ENCODE measurements around the gene MARCHF5.

Gene MARCHF5

GRCh38 chr10:92263396-92263795, 27.6 kb upstream of the MARCHF5 start:
- TF ChIP-seq CTCF (IDR thresholded peaks at IDR 0.05; ENCODE audit: low read depth, low read length, missing control alignments): no peak
- in situ Hi-C loops (cut with HindIII; ENCODE audit: low sequenced_read_pairs): no loop called here

GRCh38 chr10:92264249-92264648, 26.7 kb upstream of the MARCHF5 start:
- TF ChIP-seq CTCF (IDR thresholded peaks at IDR 0.05; ENCODE audit: low read depth, low read length, missing control alignments): no peak
- in situ Hi-C loops (cut with HindIII; ENCODE audit: low sequenced_read_pairs): no loop called here
- DNase-seq (ENCODE audit: low read depth): no peak
- no peak overlapping the region for H3K4me3 ChIP-seq (ENCODE audit: low read depth, low read length)

More at GRCh38 chr10:92263396-92263795, 27.6 kb upstream of the MARCHF5 start:
- no peak overlapping the region for H3K4me3 ChIP-seq (ENCODE audit: low read depth, low read length)
- no peak for DNase-seq (ENCODE audit: low read depth)

- in situ Hi-C loops (cut with HindIII; ENCODE audit: low sequenced_read_pairs): no loop called here
- DNase-seq (ENCODE audit: low read depth): no peak
- H3K4me3 ChIP-seq (ENCODE audit: low read depth, low read length): no peak overlapping the region
- TF ChIP-seq CTCF (IDR thresholded peaks at IDR 0.05; ENCODE audit: low read depth, low read length, missing control alignments): no peak
These were observed 25.2 kb upstream of the MARCHF5 start for GRCh38 chr10:92265687-92266258.

- no peak for TF ChIP-seq CTCF (IDR thresholded peaks at IDR 0.05; ENCODE audit: low read depth, low read length, missing control alignments)
- in situ Hi-C loops (cut with HindIII; ENCODE audit: low sequenced_read_pairs): no loop called here
- DNase-seq (ENCODE audit: low read depth): no peak
- no peak overlapping the region for H3K4me3 ChIP-seq (ENCODE audit: low read depth, low read length)
These were observed 23.6 kb upstream of the MARCHF5 start for GRCh38 chr10:92267343-92267742.

- TF ChIP-seq CTCF (IDR thresholded peaks at IDR 0.05; ENCODE audit: low read depth, low read length, missing control alignments): no peak
- no peak overlapping the region for H3K4me3 ChIP-seq (ENCODE audit: low read depth, low read length)
- no peak for DNase-seq (ENCODE audit: low read depth)
- in situ Hi-C loops (cut with HindIII; ENCODE audit: low sequenced_read_pairs): no loop called here
These were observed 22.2 kb upstream of the MARCHF5 start for GRCh38 chr10:92268748-92269147.

GRCh38 chr10:92274071-92274470, 16.9 kb upstream of the MARCHF5 start:
- no peak for TF ChIP-seq CTCF (IDR thresholded peaks at IDR 0.05; ENCODE audit: low read depth, low read length, missing control alignments)
- in situ Hi-C loops (cut with HindIII; ENCODE audit: low sequenced_read_pairs): no loop called here
- no peak for DNase-seq (ENCODE audit: low read depth)
- H3K4me3 ChIP-seq (ENCODE audit: low read depth, low read length): no peak overlapping the region
